Measurements from ENCODE around the gene ADORA2A. TPM values are rescaled to one million over a fixed set of nuclear protein-coding genes. Genes with fewer than 3 reads are reported as not detected.
A peak's percentile ranks its signal among the peaks of the same experiment; 100 is the strongest.

ADORA2A gene
- total RNA-seq, 1 donor from 2014 or later: 20.2 TPM

DNA sequence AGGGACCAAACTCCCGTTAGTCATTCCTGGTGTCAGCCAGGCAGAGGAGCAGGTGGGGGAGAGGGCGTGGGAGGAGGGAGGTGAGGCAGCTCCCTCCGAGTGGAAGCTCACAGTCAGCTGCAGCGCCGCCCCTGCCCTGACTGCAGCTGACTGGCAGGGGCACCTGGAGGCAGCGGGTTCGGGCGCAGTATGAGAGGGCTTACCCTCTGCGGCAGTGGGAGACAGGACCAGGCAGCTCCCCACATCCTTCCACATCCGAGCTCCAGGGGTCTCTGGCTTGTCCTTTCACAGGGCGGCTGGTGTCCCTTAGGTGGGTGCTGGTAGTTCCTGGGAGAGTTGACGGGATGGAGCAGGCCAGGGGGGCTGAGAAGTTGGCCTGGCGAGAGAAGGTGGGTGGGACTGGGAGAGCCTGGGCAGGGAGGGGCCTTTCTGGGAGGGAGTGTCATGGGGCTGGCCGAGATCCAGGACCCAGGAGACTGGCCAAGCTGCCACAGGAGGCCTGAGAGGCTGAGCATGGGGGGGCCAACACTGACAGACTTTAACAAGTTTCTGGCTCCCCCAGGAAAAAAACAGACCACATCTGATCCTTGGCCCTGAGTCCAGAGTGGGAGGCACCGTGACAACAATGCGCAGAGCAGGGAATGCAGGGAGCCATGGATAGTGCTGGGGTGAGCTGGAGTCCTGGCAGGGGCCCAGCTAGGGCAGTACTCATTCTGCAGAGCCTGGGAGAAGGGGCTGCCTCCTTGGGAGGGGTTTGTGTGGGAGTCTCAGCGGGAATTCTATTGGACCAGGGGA lies 4.9 kb downstream of the ADORA2A start:
- Mint-ChIP-seq H3K27me3 (ENCODE audit: low read depth) (no peaks in the 10 kb centered on the region), H3K4me3 (ENCODE audit: low read depth) (peak overlapping the region; percentile 5), H3K4me1 (ENCODE audit: low read depth) (peaks cover 70% of the 10 kb centered on the region), H3K36me3 (ENCODE audit: low read depth) (peaks cover 36% of the 10 kb centered on the region), H3K27ac (peak overlapping the region; percentile 78), H3K9me3 (no peaks in the 10 kb centered on the region)
- DNase-seq (ENCODE audit: low spot score): no peak
- intact Hi-C loops (cut with micrococcal nuclease): loop anchor here (5.0 kb wide), 1 partner anchor 35 kb away; no protein-coding TSS in a partner anchor

GRCh38 chr22:24433001-24433827 lies 5.8 kb downstream of the ADORA2A start:
- intact Hi-C loops (cut with micrococcal nuclease): loop anchor here (5.0 kb wide), 1 partner anchor 34 kb away; no protein-coding TSS in a partner anchor
- Mint-ChIP-seq H3K36me3 (ENCODE audit: low read depth) (peaks cover 44% of the 10 kb centered on the region), H3K4me3 (ENCODE audit: low read depth) (no peak overlapping the region), H3K9me3 (no peaks in the 10 kb centered on the region), H3K4me1 (ENCODE audit: low read depth) (peaks cover 75% of the 10 kb centered on the region), H3K27me3 (ENCODE audit: low read depth) (no peaks in the 10 kb centered on the region), H3K27ac (peak overlapping the region; percentile 100)
- DNase-seq (ENCODE audit: low spot score): no peak

DNA sequence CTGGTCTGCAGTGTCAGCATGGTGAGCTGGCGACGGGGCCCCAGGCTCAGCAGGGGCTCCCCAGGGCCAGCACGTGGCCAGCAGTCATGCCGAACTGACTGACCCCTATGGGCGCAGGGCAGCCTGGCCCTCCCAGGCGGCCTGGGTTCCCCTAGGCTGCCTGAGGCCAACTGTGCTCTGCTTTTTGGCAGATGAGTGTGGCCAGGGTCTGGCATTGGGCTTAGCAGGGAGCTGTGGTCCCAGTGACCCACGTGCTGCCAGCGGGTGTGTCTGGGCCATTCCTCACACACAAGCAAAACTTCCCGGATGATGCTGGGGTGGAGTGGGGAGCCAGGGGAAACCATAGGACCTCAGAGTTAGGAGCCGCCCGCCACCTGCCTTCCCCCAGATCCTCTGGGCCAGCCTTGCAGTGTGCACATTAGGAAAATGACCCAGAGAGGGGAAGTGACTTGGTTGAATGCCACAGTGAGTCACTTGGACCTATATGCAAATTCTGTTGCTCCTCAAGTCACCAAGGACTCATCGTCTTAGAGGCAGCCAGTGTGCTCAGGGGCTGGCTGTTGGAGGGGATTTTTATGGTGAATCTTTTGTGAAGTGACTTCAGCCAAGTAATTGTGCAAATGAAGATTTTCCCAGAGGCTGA lies 6.5 kb downstream of the ADORA2A start:
- no peak for DNase-seq (ENCODE audit: low spot score)
- Mint-ChIP-seq H3K36me3 (ENCODE audit: low read depth) (peaks cover 45% of the 10 kb centered on the region), H3K4me3 (ENCODE audit: low read depth) (peak overlapping the region; percentile 67), H3K9me3 (no peaks in the 10 kb centered on the region), H3K27ac (peak overlapping the region; percentile 100), H3K4me1 (ENCODE audit: low read depth) (peaks cover 72% of the 10 kb centered on the region), H3K27me3 (ENCODE audit: low read depth) (no peaks in the 10 kb centered on the region)
- intact Hi-C loops (cut with micrococcal nuclease): loop anchor here (1.0 to 5.0 kb wide), 2 partner anchors 33 to 52 kb away; no protein-coding TSS in a partner anchor

DNA sequence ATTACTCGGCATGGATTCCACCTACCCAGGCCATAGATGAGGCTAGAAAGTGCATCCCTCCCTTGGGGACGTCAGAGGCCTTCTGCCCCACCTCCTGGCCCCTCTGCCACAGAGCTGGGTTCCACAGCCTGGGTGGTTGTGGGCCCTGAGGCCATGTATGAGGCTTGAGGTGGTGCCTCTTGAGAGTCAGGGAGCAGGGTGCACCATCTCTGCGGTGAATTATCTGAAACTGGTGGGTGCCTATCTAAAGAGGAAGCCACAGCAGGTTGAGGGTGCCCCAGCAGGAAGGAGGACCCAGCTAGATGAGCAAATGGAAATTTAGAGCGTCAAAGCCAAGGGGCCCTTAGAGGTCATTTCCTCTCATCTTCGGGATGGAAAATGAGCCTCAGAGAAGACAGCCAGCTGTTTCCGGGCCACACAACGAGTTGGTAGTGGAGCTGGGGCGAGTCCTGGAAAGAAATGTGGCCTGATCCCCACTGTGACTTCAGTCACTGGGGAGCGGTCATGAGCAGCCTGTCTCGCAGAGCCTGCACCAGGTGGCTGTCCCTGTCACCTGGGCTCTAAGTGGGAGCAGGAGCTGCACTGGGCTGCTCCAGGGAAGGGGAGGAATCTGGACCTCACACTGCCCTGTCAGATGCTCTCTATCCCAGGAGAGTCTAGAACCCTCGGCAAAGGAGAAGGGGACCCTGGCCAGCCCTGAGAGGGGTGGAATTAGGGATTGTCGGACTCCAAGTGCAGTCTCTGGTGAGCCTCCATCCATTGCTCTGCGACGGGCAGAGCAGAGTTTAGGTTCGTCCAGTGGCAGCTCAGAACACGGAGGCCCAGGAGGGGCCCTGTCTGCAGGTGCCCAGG lies 7.3 kb downstream of the ADORA2A start:
- no peaks in the 10 kb centered on the region for H3K9me3 Mint-ChIP-seq
- H3K27ac Mint-ChIP-seq: peak overlapping the region; percentile 100
- intact Hi-C loops (cut with micrococcal nuclease): loop anchor here (1.0 to 5.0 kb wide), 2 partner anchors 33 to 52 kb away; no protein-coding TSS in a partner anchor
- peak; percentile 83 for DNase-seq (ENCODE audit: low spot score)
- peaks cover 50% of the 10 kb centered on the region for H3K36me3 Mint-ChIP-seq (ENCODE audit: low read depth)
- H3K4me1 Mint-ChIP-seq (ENCODE audit: low read depth): peaks cover 64% of the 10 kb centered on the region
- H3K4me3 Mint-ChIP-seq (ENCODE audit: low read depth): peak overlapping the region; percentile 67
- no peaks in the 10 kb centered on the region for H3K27me3 Mint-ChIP-seq (ENCODE audit: low read depth)

DNA sequence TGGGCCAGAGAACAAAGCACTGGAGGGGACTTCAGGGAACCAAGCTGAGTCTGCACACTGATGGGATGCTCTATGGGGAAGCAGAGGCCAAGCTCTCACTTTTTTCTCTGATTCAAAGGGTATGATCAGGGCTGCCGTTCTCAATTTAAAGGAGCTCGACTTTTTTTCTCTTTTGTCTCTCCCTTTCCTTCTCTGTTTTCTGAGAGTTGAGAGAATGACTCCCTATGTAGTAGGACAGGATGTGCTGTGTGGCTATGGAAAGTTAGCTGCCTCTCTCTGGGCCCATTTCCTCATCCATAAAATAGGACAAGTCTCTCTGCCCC lies 7.9 kb downstream of the ADORA2A start:
- no peak for DNase-seq (ENCODE audit: low spot score)
- H3K27ac Mint-ChIP-seq: peak overlapping the region; percentile 100
- H3K9me3 Mint-ChIP-seq: no peaks in the 10 kb centered on the region
- intact Hi-C loops (cut with micrococcal nuclease): no loop called here
- peaks cover 66% of the 10 kb centered on the region for H3K4me1 Mint-ChIP-seq (ENCODE audit: low read depth)
- peak overlapping the region; percentile 67 for H3K4me3 Mint-ChIP-seq (ENCODE audit: low read depth)
- H3K36me3 Mint-ChIP-seq (ENCODE audit: low read depth): peaks cover 52% of the 10 kb centered on the region
- no peaks in the 10 kb centered on the region for H3K27me3 Mint-ChIP-seq (ENCODE audit: low read depth)

DNA sequence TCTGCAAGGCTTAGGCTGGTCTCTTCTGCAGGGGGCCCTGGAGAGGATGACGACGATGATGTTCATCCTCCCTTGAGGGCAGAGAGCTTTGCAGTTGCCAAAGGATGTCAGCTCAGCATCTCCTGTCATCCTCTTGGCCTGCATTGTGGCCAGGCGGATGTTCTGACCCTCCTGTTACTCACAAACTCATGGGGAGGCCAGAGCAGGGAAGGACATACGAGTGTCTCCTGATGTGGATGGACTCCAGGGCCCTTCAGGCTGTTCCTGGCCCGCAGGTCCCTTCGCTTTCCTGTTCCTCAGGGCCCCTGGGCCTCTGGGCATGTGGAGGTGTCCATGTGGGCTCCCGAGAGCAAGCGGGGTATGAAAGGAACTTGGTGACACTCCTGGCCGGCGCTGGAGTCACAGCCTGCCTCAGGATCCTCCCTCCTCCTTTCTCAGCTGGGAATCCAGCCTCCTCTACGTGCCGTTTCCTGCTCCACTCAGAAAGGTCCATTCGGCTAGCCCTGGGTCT lies 8.5 kb downstream of the ADORA2A start:
- intact Hi-C loops (cut with micrococcal nuclease): no loop called here
- Mint-ChIP-seq H3K36me3 (ENCODE audit: low read depth) (peaks cover 58% of the 10 kb centered on the region), H3K4me3 (ENCODE audit: low read depth) (peak overlapping the region; percentile 67), H3K4me1 (ENCODE audit: low read depth) (peaks cover 73% of the 10 kb centered on the region), H3K9me3 (no peaks in the 10 kb centered on the region), H3K27me3 (ENCODE audit: low read depth) (no peaks in the 10 kb centered on the region), H3K27ac (peak overlapping the region; percentile 100)
- no peak for DNase-seq (ENCODE audit: low spot score)

- DNase-seq (ENCODE audit: low spot score): no peak
- Mint-ChIP-seq H3K4me3 (ENCODE audit: low read depth) (no peak overlapping the region), H3K27me3 (ENCODE audit: low read depth) (no peaks in the 10 kb centered on the region), H3K9me3 (no peaks in the 10 kb centered on the region), H3K4me1 (ENCODE audit: low read depth) (peaks cover 69% of the 10 kb centered on the region), H3K27ac (peak overlapping the region; percentile 60), H3K36me3 (ENCODE audit: low read depth) (peaks cover 60% of the 10 kb centered on the region)
- intact Hi-C loops (cut with micrococcal nuclease): no loop called here
These were observed 9.2 kb downstream of the ADORA2A start for GRCh38 chr22:24436553-24436952.

DNA sequence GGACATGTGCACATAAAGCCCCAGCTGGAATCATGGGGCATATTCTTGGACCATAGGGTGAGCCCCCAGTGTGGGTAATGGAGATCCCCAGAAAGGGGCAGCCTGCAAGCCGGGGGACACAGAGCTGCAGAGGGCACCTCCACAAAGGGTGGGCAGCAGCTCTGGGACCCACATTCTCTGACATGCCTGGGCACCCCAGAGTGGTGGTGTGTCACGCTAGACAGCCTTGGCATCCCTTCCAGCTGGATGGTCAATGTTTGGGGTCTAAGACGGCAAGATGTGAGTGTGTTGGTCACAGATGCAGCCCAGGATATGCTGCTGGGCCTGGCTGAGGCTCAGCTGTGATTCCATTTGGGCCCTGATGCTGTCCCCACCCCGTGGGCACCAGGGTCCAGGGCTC lies 9.7 kb downstream of the ADORA2A start:
- H3K4me1 Mint-ChIP-seq (ENCODE audit: low read depth): peaks cover 63% of the 10 kb centered on the region
- no peaks in the 10 kb centered on the region for H3K9me3 Mint-ChIP-seq
- intact Hi-C loops (cut with micrococcal nuclease): no loop called here

DNA sequence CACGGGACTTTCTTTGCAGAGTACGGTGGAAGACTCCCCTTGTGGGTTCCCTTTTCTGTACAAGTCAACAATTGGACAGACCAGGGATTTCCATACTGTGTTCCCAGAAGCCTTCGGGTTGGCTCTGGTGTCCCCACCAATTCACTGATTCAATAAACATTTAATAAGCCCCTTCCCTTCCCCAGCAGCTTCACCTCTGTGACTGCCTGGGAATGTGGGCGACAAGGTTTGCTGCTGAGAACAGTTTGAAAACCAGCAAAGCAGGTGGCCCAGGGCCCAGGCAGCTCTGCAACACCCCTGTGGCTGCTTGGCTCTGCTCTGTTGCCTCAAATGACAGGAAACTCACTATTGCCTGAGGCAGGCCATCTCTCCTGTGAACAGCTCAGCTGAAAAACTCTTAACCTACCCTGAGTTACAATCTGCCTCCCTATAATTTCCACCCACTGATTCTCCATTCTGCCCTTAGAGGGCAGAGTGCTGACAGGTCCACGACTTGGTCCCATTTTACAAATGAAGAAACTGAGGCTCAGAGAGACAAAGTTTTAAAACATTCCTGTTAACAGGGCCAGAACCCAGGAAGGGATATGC lies 10.4 kb downstream of the ADORA2A start:
- Mint-ChIP-seq H3K36me3 (ENCODE audit: low read depth) (peaks cover 73% of the 10 kb centered on the region), H3K27me3 (ENCODE audit: low read depth) (no peaks in the 10 kb centered on the region), H3K4me3 (ENCODE audit: low read depth) (no peak overlapping the region), H3K9me3 (no peaks in the 10 kb centered on the region), H3K4me1 (ENCODE audit: low read depth) (peaks cover 63% of the 10 kb centered on the region), H3K27ac (peak overlapping the region; percentile 39)
- DNase-seq (ENCODE audit: low spot score): no peak
- intact Hi-C loops (cut with micrococcal nuclease): no loop called here

More for the DNA sequence above, 9.7 kb downstream of the ADORA2A start:
- H3K36me3 Mint-ChIP-seq (ENCODE audit: low read depth): peaks cover 65% of the 10 kb centered on the region
- DNase-seq (ENCODE audit: low spot score): no peak
- H3K27ac Mint-ChIP-seq: no peak overlapping the region
- no peaks in the 10 kb centered on the region for H3K27me3 Mint-ChIP-seq (ENCODE audit: low read depth)
- no peak overlapping the region for H3K4me3 Mint-ChIP-seq (ENCODE audit: low read depth)

DNA sequence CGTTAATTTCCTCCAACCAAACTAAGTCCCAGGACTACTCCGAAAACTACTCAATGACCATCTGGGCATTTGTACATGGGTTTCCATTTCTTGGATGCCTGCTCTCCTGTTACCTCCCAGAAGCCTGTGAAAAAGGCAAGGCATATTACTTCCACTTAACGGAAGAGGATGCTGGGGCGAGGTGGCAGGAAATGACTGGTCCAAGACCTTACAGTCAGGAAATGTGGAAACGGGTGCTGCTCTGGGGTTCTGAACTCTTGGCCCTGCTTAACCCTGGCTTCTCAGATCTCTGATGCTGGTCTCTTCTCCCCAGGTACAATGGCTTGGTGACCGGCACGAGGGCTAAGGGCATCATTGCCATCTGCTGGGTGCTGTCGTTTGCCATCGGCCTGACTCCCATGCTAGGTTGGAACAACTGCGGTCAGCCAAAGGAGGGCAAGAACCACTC lies 12.9 kb downstream of the ADORA2A start:
- H3K36me3 Mint-ChIP-seq (ENCODE audit: low read depth): peaks cover 71% of the 10 kb centered on the region
- H3K4me3 Mint-ChIP-seq (ENCODE audit: low read depth): no peak overlapping the region
- H3K27ac Mint-ChIP-seq: no peak overlapping the region
- intact Hi-C loops (cut with micrococcal nuclease): no loop called here
- peaks cover 54% of the 10 kb centered on the region for H3K4me1 Mint-ChIP-seq (ENCODE audit: low read depth)
- no peaks in the 10 kb centered on the region for H3K27me3 Mint-ChIP-seq (ENCODE audit: low read depth)
- DNase-seq (ENCODE audit: low spot score): no peak
- H3K9me3 Mint-ChIP-seq: no peaks in the 10 kb centered on the region

- Mint-ChIP-seq H3K9me3 (no peaks in the 10 kb centered on the region), H3K36me3 (ENCODE audit: low read depth) (peaks cover 68% of the 10 kb centered on the region), H3K27ac (peak overlapping the region; percentile 51), H3K27me3 (ENCODE audit: low read depth) (no peaks in the 10 kb centered on the region), H3K4me3 (ENCODE audit: low read depth) (no peak overlapping the region), H3K4me1 (ENCODE audit: low read depth) (peaks cover 54% of the 10 kb centered on the region)
- DNase-seq (ENCODE audit: low spot score): no peak
- intact Hi-C loops (cut with micrococcal nuclease): no loop called here
These were observed 13.5 kb downstream of the ADORA2A start for GRCh38 chr22:24440718-24441405.

Data from activated T-helper 2 cell treated with anti-CD3 and anti-CD28 coated beads, Interferon-gamma antibody, Interleukin-2, Interleukin-4, amounts not matched to agents 10 μg/mL and 5 μg/mL and 100 μg/mL, durations not matched to agents 14 hours and 24 hours and 36 hours (primary cell).